ENCODE results near the gene YES1.

GRCh38 chr18:799943-800342, 12.1 kb downstream of the YES1 start:
- TF ChIP-seq CTCF (IDR thresholded peaks at IDR 0.05 in 4 of 5, conservative IDR thresholded peaks at IDR 0.05 in 1 of 5), result no peak
- TF ChIP-seq POLR2A (IDR thresholded peaks at IDR 0.05), result no peak

Data from gastrocnemius medialis (tissue), 4 donors.